H1 (cell line): ENCODE results near the gene TLR8. TPM values are rescaled to one million over a fixed set of nuclear protein-coding genes. Genes with fewer than 3 reads are reported as not detected.

Experiments
- CTCF ChIA-PET: fragments of 300-600 bp; sonication (Branson Sonifier 250); formaldehyde crosslinking; loops from one replicate; lab custom pipeline; 2021; ENCODE audit not compliant: partially characterized antibody; lab: Charles Lee
- POLR2A ChIA-PET: fragments of 300-600 bp; sonication (Branson Sonifier 250); formaldehyde crosslinking; loops from one replicate; lab custom pipeline; 2021; ENCODE audit warnings: inconsistent platforms; ENCODE audit not compliant: partially characterized antibody; lab: Charles Lee
- DNase-seq, 2 experiments: peaks; one replicate each; pipeline versions ENCODE4 v3.0.0 to v3.0.0-alpha.2; 2010 to 2022; ENCODE audit warnings: low spot score in 2 of 2, low read depth in 1 of 2, mixed read lengths in 1 of 2
- FAIRE-seq: peaks from 2 replicates; lab custom pipeline; 2011; peaks lifted over from hg19 to GRCh38; lab: Jason Lieb, UNC
- H2AFZ ChIP-seq: 2 replicates; pipeline ENCODE4 v1.8.1; 2012; ENCODE audit warnings: low read length, inconsistent platforms
- H2AK5ac ChIP-seq: 2 replicates; pipeline ENCODE4 v1.6.1; 2013; ENCODE audit warnings: low read depth, low read length
- H2BK120ac ChIP-seq: replicated peaks from 2 replicates; pipeline ENCODE3; 2013; ENCODE audit warnings: low read depth, low read length, inconsistent platforms
- H2BK12ac ChIP-seq: 2 replicates; pipeline ENCODE4 v1.6.1; 2013; ENCODE audit warnings: low read depth, low read length
- H2BK15ac ChIP-seq: 2 replicates; pipeline ENCODE4 v1.6.1; 2013; ENCODE audit warnings: low read length
- H2BK20ac ChIP-seq: 2 replicates; pipeline ENCODE4 v1.6.1; 2013; ENCODE audit warnings: low read length
- H2BK5ac ChIP-seq: 2 replicates; pipeline ENCODE4 v1.6.1; 2013; ENCODE audit warnings: low read depth, low read length
- H3K14ac ChIP-seq: 2 replicates; pipeline ENCODE4 v1.6.1; 2013; ENCODE audit warnings: inconsistent platforms; ENCODE audit not compliant: insufficient read length
- H3K18ac ChIP-seq: 2 replicates; pipeline ENCODE4 v1.6.1; 2013; ENCODE audit warnings: low read length; ENCODE audit errors: extremely low read depth
- H3K23ac ChIP-seq: 2 replicates; pipeline ENCODE4 v1.6.1; 2013; ENCODE audit warnings: inconsistent platforms; ENCODE audit not compliant: insufficient read length
- H3K23me2 ChIP-seq: 2 replicates; pipeline ENCODE4 v1.6.1; 2013; ENCODE audit warnings: low read depth, low read length
- H3K27ac ChIP-seq: 2 replicates; pipeline ENCODE4 v1.6.1; 2011; ENCODE audit warnings: low read depth, low read length, inconsistent platforms
- H3K27me3 ChIP-seq, 4 experiments: replicated peaks in 1 of 4; 1 replicate in 1 of 4; 2 replicates in 3 of 4; pipeline versions ENCODE4 v1.6.1 to v1.8.1; 2011 to 2013; ENCODE audit warnings: low read length in 3 of 4, mild to moderate bottlenecking in 3 of 4, inconsistent platforms in 2 of 4, mixed read lengths in 2 of 4, moderate library complexity in 1 of 4; ENCODE audit not compliant: control insufficient read depth in 3 of 4, insufficient read depth in 3 of 4; ENCODE audit errors: extremely low read depth in 1 of 4
- H3K36me3 ChIP-seq, 4 experiments: 2 replicates each; pipeline versions ENCODE4 v1.6.1 to v1.8.1; 2011 to 2013; ENCODE audit warnings: mild to moderate bottlenecking in 4 of 4, low read length in 3 of 4, moderate library complexity in 2 of 4, control low read depth in 1 of 4, inconsistent platforms in 1 of 4; ENCODE audit not compliant: insufficient read depth in 4 of 4, control insufficient read depth in 2 of 4
- H3K4ac ChIP-seq: replicated peaks from 2 replicates; pipeline ENCODE3; 2013; ENCODE audit warnings: low read length, low read depth, mixed read lengths, inconsistent platforms; ENCODE audit not compliant: insufficient read length
- H3K4me1 ChIP-seq, 4 experiments: replicated peaks in 1 of 4; 1 replicate in 1 of 4; 2 replicates in 3 of 4; pipeline versions ENCODE4 v1.6.1 to v1.8.1; 2011 to 2013; ENCODE audit warnings: low read length in 3 of 4, inconsistent platforms in 2 of 4, mixed read lengths in 1 of 4; ENCODE audit not compliant: insufficient read depth in 4 of 4, control insufficient read depth in 3 of 4
- H3K4me2 ChIP-seq, 2 experiments: 2 replicates each; pipeline versions ENCODE4 v1.6.1 to v1.8.1; 2011 to 2013; ENCODE audit warnings: low read depth in 2 of 2, low read length in 2 of 2, control low read depth in 1 of 2, inconsistent platforms in 1 of 2, mild to moderate bottlenecking in 1 of 2; ENCODE audit not compliant: insufficient read depth in 1 of 2
- H3K4me3 ChIP-seq, 4 experiments: fragments of 200-600, 300-600 bp in 1 of 4; sonication (generic), shearing (Covaris generic), sonication (Bioruptor Twin) in 1 of 4; 2 replicates each; pipeline versions ENCODE4 v1.5.1 to v1.8.1; 2011 to 2016; ENCODE audit warnings: low read length in 4 of 4, low read depth in 3 of 4, control low read depth in 2 of 4, inconsistent platforms in 2 of 4, mild to moderate bottlenecking in 2 of 4, mixed read lengths in 1 of 4, moderate library complexity in 1 of 4; ENCODE audit not compliant: insufficient read depth in 2 of 4; ENCODE audit errors: extremely low read depth in 1 of 4
- H3K56ac ChIP-seq: replicated peaks from 2 replicates; pipeline ENCODE3; 2013; ENCODE audit warnings: low read depth, mild to moderate bottlenecking, mixed read lengths, low read length, inconsistent platforms; ENCODE audit not compliant: insufficient read length
- H3K79me1 ChIP-seq: 2 replicates; pipeline ENCODE4 v1.6.1; 2013; ENCODE audit warnings: low read depth, low read length, control low read depth
- H3K79me2 ChIP-seq, 2 experiments: 2 replicates each; pipeline versions ENCODE4 v1.6.1 to v1.8.1; 2012 to 2013; ENCODE audit warnings: low read length in 2 of 2, mild to moderate bottlenecking in 2 of 2, inconsistent platforms in 1 of 2; ENCODE audit not compliant: insufficient read depth in 2 of 2, control insufficient read depth in 1 of 2
- H3K9ac ChIP-seq, 4 experiments: replicated peaks in 1 of 4; 1 replicate in 1 of 4; 2 replicates in 3 of 4; pipeline versions ENCODE4 v1.6.1 to v1.8.1; 2011 to 2013; ENCODE audit warnings: low read depth in 3 of 4, low read length in 3 of 4, control low read depth in 2 of 4, mild to moderate bottlenecking in 2 of 4, moderate library complexity in 2 of 4, inconsistent platforms in 1 of 4; ENCODE audit errors: extremely low read depth in 1 of 4
- H3K9me3 ChIP-seq, 2 experiments: 2 replicates each; pipeline versions ENCODE4 v1.6.1 to v1.8.1; 2012 to 2013; ENCODE audit warnings: mild to moderate bottlenecking in 2 of 2, moderate library complexity in 2 of 2, control low read depth in 1 of 2, inconsistent platforms in 1 of 2, low read depth in 1 of 2, low read length in 1 of 2, mixed read lengths in 1 of 2; ENCODE audit not compliant: insufficient read depth in 2 of 2
- H4K20me1 ChIP-seq, 2 experiments: replicated peaks in 1 of 2; 2 replicates each; pipeline versions ENCODE3 to v1.8.1; 2011 to 2013; ENCODE audit warnings: inconsistent platforms in 2 of 2, low read length in 2 of 2, mild to moderate bottlenecking in 1 of 2; ENCODE audit not compliant: insufficient read depth in 2 of 2, control insufficient read depth in 1 of 2
- H4K5ac ChIP-seq: 2 replicates; pipeline ENCODE4 v1.6.1; 2013; ENCODE audit warnings: low read length, low read depth, mixed read lengths, inconsistent platforms; ENCODE audit not compliant: insufficient read length
- H4K8ac ChIP-seq: 2 replicates; pipeline ENCODE4 v1.8.0; 2013; ENCODE audit warnings: mild to moderate bottlenecking, moderate library complexity, low read length, inconsistent platforms; ENCODE audit not compliant: insufficient read depth; ENCODE audit errors: extremely low read depth
- H4K91ac ChIP-seq: replicated peaks from 2 replicates; pipeline ENCODE3; 2013; ENCODE audit warnings: low read length, mixed read lengths, inconsistent platforms; ENCODE audit not compliant: insufficient read length
- CREB1 ChIP-seq: IDR thresholded peaks from 2 replicates; pipeline ENCODE4 v1.6.1; 2012; ENCODE audit warnings: inconsistent platforms
- JUND ChIP-seq: IDR thresholded peaks from 2 replicates; pipeline ENCODE4 v1.6.1; 2011; ENCODE audit warnings: mild to moderate bottlenecking, improper control_type of control experiment, low read length
- SP4 ChIP-seq: IDR thresholded peaks from 2 replicates; pipeline ENCODE4 v1.6.1; 2012; ENCODE audit warnings: low read length, inconsistent platforms
- TAF7 ChIP-seq: optimal IDR thresholded peaks from 2 replicates; pipeline ENCODE3; 2011; ENCODE audit warnings: low read depth, mild to moderate bottlenecking, inconsistent platforms, low read length, moderate library complexity, borderline replicate concordance
- TEAD4 ChIP-seq: IDR thresholded peaks from 2 replicates; pipeline ENCODE4 v1.6.1; 2012; ENCODE audit warnings: low read depth, low read length, inconsistent platforms, mixed read lengths
- ZNF274 ChIP-seq: IDR thresholded peaks from 2 replicates; pipeline ENCODE4 v1.7.0; 2012; ENCODE audit warnings: low read length, borderline replicate concordance; ENCODE audit errors: extremely low read depth
- WGBS, 2 experiments: shearing (Covaris generic) in 1 of 2; methylation state at CpG; one replicate each; pipeline versions ENCODE4 v1.1.6 to v1.1.7; 2013 to 2015; ENCODE audit warnings: low lambda C conversion rate in 2 of 2, mixed read lengths in 2 of 2, inconsistent platforms in 1 of 2, low coverage in 1 of 2, missing lambda C conversion rate in 1 of 2; ENCODE audit not compliant: insufficient replicate concordance in 2 of 2, insufficient coverage in 1 of 2, insufficient read length in 1 of 2; ENCODE audit errors: extremely low coverage in 1 of 2, missing lambda C conversion rate in 1 of 2; 5-methylcytosine and 5-hydroxymethylcytosine counted together
- polyA plus RNA-seq, 7 experiments: library from polyadenylated mRNA; depleted of rRNA in 3 of 7; stranded (reverse) in 5 of 7; unstranded in 2 of 7; fragments of >200 nt in 5 of 7; fragments of 200-250 nt in 2 of 7; gene quantifications; 1 replicate in 5 of 7; 2 replicates in 1 of 7; 4 replicates in 1 of 7; pipeline versions ENCODE4 v1.2.1 to v1.2.3, GENCODE V29; 2011 to 2013; ENCODE audit warnings: missing spikeins in 2 of 7, mixed read lengths in 2 of 7
- total RNA-seq: library from RNA; stranded (reverse); fragmentation: NEBNext Ultra II Directional; extraction: Animal tissue kit (Norgen Biotek cat#: 25700); gene quantifications from 2 replicates; pipeline ENCODE4 v1.2.1, GENCODE V29; 2021
- TF ChIP-seq, protein P1 (sequence below): IDR thresholded peaks from 2 replicates; pipeline ENCODE4 v1.6.1; 2012; ENCODE audit warnings: inconsistent platforms
- TF ChIP-seq, protein P2 (sequence below): IDR thresholded peaks from 2 replicates; pipeline ENCODE4 v1.6.1; 2011; ENCODE audit warnings: low read length, improper control_type of control experiment

The TLR8 gene
- total and polyA plus RNA-seq, 2 of the 8 experiments (the other 6 are each of a cell fraction or from before 2014, with no cell fraction given), result not detected

DNA sequence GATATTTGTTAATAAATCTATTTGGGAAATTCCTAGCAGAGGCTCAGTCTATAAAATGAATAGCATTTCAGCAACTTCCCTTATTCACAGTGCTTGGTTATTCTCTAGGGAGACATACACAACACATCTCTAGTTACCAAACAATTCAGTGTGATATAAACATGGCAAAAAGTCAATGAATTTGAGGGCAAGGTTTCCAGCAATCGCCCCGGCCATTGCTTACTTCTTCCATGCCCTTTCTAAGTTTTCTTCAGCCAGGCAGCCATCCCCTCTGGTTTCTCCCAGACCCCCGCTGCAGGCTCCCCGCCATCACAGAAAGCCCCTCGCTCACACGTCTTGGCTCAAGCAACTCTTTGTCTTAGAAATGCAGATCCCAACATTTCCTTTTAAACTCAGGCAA is 35.2 kb upstream of the TLR8 start:
- Histone ChIP-seq H3K27me3 (no peaks in the 10 kb centered on the region), H2BK5ac (no peak overlapping the region), H3K27ac (no peak overlapping the region), H3K4me3 (no peak overlapping the region), H3K4ac (no peak overlapping the region), H3K56ac (no peak overlapping the region), H2BK120ac (no peak overlapping the region), H2BK15ac (no peak overlapping the region), H2AFZ (no peak overlapping the region; the same call in 1 of the 2 replicates), H3K9ac (no peak overlapping the region), H4K20me1 (no peaks in the 10 kb centered on the region), H3K79me2 (no peaks in the 10 kb centered on the region), H2BK20ac (no peak overlapping the region), H3K23me2 (no peaks in the 10 kb centered on the region), H4K8ac (no peak overlapping the region), H4K91ac (no peak overlapping the region), H3K9me3 (no peaks in the 10 kb centered on the region), H3K23ac (no peak overlapping the region), H3K4me1 (no peaks in the 10 kb centered on the region), H3K4me2 (no peak overlapping the region), H3K36me3 (no peaks in the 10 kb centered on the region), H3K14ac (no peak overlapping the region), H2BK12ac (no peak overlapping the region), H4K5ac (no peak overlapping the region), H3K18ac (no peak overlapping the region), H2AK5ac (no peak overlapping the region), H3K79me1 (no peaks in the 10 kb centered on the region)
- DNase-seq (no peak), FAIRE-seq (no peak)
- ChIA-PET POLR2A (no interaction called here), CTCF (no interaction called here)
- 93% methylated on average over 6 of the region's 6 CpGs; no CpG with 5 or more reads in 1 of the 2 experiments for WGBS, 2 experiments
- TF ChIP-seq SP4 (no peak), TEAD4 (no peak), JUND (no peak), TAF7 (no peak), CREB1 (no peak), ZNF274 (no peak)
- TF ChIP-seq, protein P1, sequence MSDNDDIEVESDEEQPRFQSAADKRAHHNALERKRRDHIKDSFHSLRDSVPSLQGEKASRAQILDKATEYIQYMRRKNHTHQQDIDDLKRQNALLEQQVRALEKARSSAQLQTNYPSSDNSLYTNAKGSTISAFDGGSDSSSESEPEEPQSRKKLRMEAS, result no peak
- TF ChIP-seq, protein P2, sequence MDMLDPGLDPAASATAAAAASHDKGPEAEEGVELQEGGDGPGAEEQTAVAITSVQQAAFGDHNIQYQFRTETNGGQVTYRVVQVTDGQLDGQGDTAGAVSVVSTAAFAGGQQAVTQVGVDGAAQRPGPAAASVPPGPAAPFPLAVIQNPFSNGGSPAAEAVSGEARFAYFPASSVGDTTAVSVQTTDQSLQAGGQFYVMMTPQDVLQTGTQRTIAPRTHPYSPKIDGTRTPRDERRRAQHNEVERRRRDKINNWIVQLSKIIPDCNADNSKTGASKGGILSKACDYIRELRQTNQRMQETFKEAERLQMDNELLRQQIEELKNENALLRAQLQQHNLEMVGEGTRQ, result no peak
